ENCODE results near the gene RANBP3.

The RANBP3 gene

GRCh38 chr19:5899728-5900526, 78.0 kb downstream of the RANBP3 start:
- Histone ChIP-seq H3K4me1 (ENCODE audit: insufficient read depth, low read length) (peaks cover 23% of the 10 kb centered on the region), H3K79me2 (ENCODE audit: insufficient read depth, low read length) (peaks cover 54% of the 10 kb centered on the region), H4K20me1 (ENCODE audit: insufficient read depth, low read length) (peaks cover 60% of the 10 kb centered on the region), H3K27me3 (ENCODE audit: insufficient read depth, low read length, poor library complexity) (no peaks in the 10 kb centered on the region), H3K27ac (ENCODE audit: low read length) (no peak overlapping the region), H3K4me3 (ENCODE audit: low read depth in 1 of 2, low read length in 2 of 2) (no peak overlapping the region), H3K9me3 (ENCODE audit: insufficient read depth, low read length, severe bottlenecking) (no peaks in the 10 kb centered on the region), H3K9ac (ENCODE audit: low read depth, low read length) (no peak overlapping the region), H2AFZ (ENCODE audit: low read depth, low read length) (no peak overlapping the region), H3K36me3 (ENCODE audit: insufficient read depth, low read length) (peaks cover 39% of the 10 kb centered on the region), H3K4me2 (ENCODE audit: insufficient read depth, low read length) (no peak overlapping the region)
- DNase-seq (no peak), ATAC-seq (ENCODE audit: insufficient read depth, low read depth) (no peak)
- no peak for TF ChIP-seq CTCF (IDR thresholded peaks at IDR 0.05; ENCODE audit: borderline replicate concordance, extremely low read depth, low read length, poor library complexity, severe bottlenecking)
- TF ChIP-seq EZH2 (IDR thresholded peaks at IDR 0.05; ENCODE audit: borderline replicate concordance, low read depth, low read length, severe bottlenecking) = no peak

GRCh38 chr19:5897189-5897969, 80.6 kb downstream of the RANBP3 start:
- ATAC-seq (ENCODE audit: insufficient read depth, low read depth) = no peak
- peaks cover 42% of the 10 kb centered on the region for H3K79me2 ChIP-seq (ENCODE audit: insufficient read depth, low read length)
- DNase-seq = no peak
- peaks cover 15% of the 10 kb centered on the region for H3K4me1 ChIP-seq (ENCODE audit: insufficient read depth, low read length)
- H4K20me1 ChIP-seq (ENCODE audit: insufficient read depth, low read length) = peaks cover 60% of the 10 kb centered on the region
- H3K9me3 ChIP-seq (ENCODE audit: insufficient read depth, low read length, severe bottlenecking) = no peaks in the 10 kb centered on the region
- no peak overlapping the region for H2AFZ ChIP-seq (ENCODE audit: low read depth, low read length)
- H3K4me2 ChIP-seq (ENCODE audit: insufficient read depth, low read length) = no peak overlapping the region
- H3K36me3 ChIP-seq (ENCODE audit: insufficient read depth, low read length) = peaks cover 41% of the 10 kb centered on the region
- H3K4me3 ChIP-seq (ENCODE audit: low read depth in 1 of 2, low read length in 2 of 2) = no peak overlapping the region
- H3K27me3 ChIP-seq (ENCODE audit: insufficient read depth, low read length, poor library complexity) = no peaks in the 10 kb centered on the region
- TF ChIP-seq EZH2 (IDR thresholded peaks at IDR 0.05; ENCODE audit: borderline replicate concordance, low read depth, low read length, severe bottlenecking) (no peak), CTCF (IDR thresholded peaks at IDR 0.05; ENCODE audit: borderline replicate concordance, extremely low read depth, low read length, poor library complexity, severe bottlenecking) (no peak)
- H3K9ac ChIP-seq (ENCODE audit: low read depth, low read length) = no peak overlapping the region
- H3K27ac ChIP-seq (ENCODE audit: low read length) = no peak overlapping the region

GRCh38 chr19:5896365-5897076, 81.4 kb downstream of the RANBP3 start:
- Histone ChIP-seq H3K36me3 (ENCODE audit: insufficient read depth, low read length) (peaks cover 41% of the 10 kb centered on the region), H4K20me1 (ENCODE audit: insufficient read depth, low read length) (peaks cover 59% of the 10 kb centered on the region), H3K4me1 (ENCODE audit: insufficient read depth, low read length) (peaks cover 11% of the 10 kb centered on the region; the same call in 1 of the 2 replicates), H3K9me3 (ENCODE audit: insufficient read depth, low read length, severe bottlenecking) (no peaks in the 10 kb centered on the region), H3K27me3 (ENCODE audit: insufficient read depth, low read length, poor library complexity) (no peaks in the 10 kb centered on the region), H3K79me2 (ENCODE audit: insufficient read depth, low read length) (peaks cover 37% of the 10 kb centered on the region), H3K4me3 (ENCODE audit: low read depth in 1 of 2, low read length in 2 of 2) (no peak overlapping the region), H3K4me2 (ENCODE audit: insufficient read depth, low read length) (no peak overlapping the region), H2AFZ (ENCODE audit: low read depth, low read length) (no peak overlapping the region), H3K27ac (ENCODE audit: low read length) (no peak overlapping the region), H3K9ac (ENCODE audit: low read depth, low read length) (no peak overlapping the region)
- TF ChIP-seq CTCF (IDR thresholded peaks at IDR 0.05; ENCODE audit: borderline replicate concordance, extremely low read depth, low read length, poor library complexity, severe bottlenecking) (no peak), EZH2 (IDR thresholded peaks at IDR 0.05; ENCODE audit: borderline replicate concordance, low read depth, low read length, severe bottlenecking) (no peak)
- ATAC-seq (ENCODE audit: insufficient read depth, low read depth) = no peak
- DNase-seq = no peak
